ENCODE data around the gene ZFP36L1.

Gene ZFP36L1

GRCh38 chr14:68784978-68785533 lies 7.8 kb downstream of the ZFP36L1 start:
- CTCF ChIA-PET = interaction anchor here (0.6 to 1.8 kb wide), 5 partner anchors 9 to 846 kb away, joined by 3 to 4 read pairs (median 3); no protein-coding TSS in a partner anchor
- Histone ChIP-seq H3K36me3 (ENCODE audit: control insufficient read depth in 4 of 4, insufficient read depth in 4 of 4, low read length in 3 of 4) (peaks cover 2 to 20% (median 12%) of the 10 kb centered on the region in 4 experiments), H3K27ac (ENCODE audit: insufficient read depth in 1 of 2, low read depth in 1 of 2, low read length in 2 of 2, poor library complexity in 1 of 2, severe bottlenecking in 2 of 2) (no peak overlapping the region), H3K4me3 (ENCODE audit: control insufficient read depth in 1 of 7, extremely low read depth in 1 of 7, insufficient read depth in 4 of 7, low read depth in 2 of 7, low read length in 6 of 7) (no peak overlapping the region), H3K27me3 (replicated peaks in 2 of 5; ENCODE audit: control insufficient read depth in 4 of 5, insufficient read depth in 5 of 5, low read length in 4 of 5) (no peaks in the 10 kb centered on the region), H3K9me3 (ENCODE audit: control extremely low read depth in 1 of 5, control insufficient read depth in 4 of 5, insufficient read depth in 2 of 5, low read depth in 1 of 5, low read length in 4 of 5) (no peaks in the 10 kb centered on the region), H3K4me1 (ENCODE audit: control extremely low read depth in 1 of 4, control insufficient read depth in 4 of 4, insufficient read depth in 4 of 4, low read length in 3 of 4) (peaks cover 8 to 61% (median 34%) of the 10 kb centered on the region in 4 experiments)
- WGBS (ENCODE audit: insufficient coverage) = 96% methylated on average over 6 of the region's 6 CpGs
- no peak for DNase-seq
- POLR2A ChIA-PET = no interaction called here

- 96% methylated on average over 4 of the region's 5 CpGs for WGBS (ENCODE audit: insufficient coverage)
- CTCF ChIA-PET = interaction anchor here (0.6 to 1.8 kb wide), 7 partner anchors 8 to 851 kb away, joined by 3 to 4 read pairs (median 3); no protein-coding TSS in a partner anchor
These were observed 8.5 kb downstream of the ZFP36L1 start for GRCh38 chr14:68784226-68784910.

GRCh38 chr14:68783408-68784225 lies 9.2 kb downstream of the ZFP36L1 start:
- H3K27ac ChIP-seq (ENCODE audit: insufficient read depth in 1 of 2, low read depth in 1 of 2, low read length in 2 of 2, poor library complexity in 1 of 2, severe bottlenecking in 2 of 2) = no peak overlapping the region

More at GRCh38 chr14:68784226-68784910, 8.5 kb downstream of the ZFP36L1 start:
- H3K36me3 ChIP-seq (ENCODE audit: control insufficient read depth in 4 of 4, insufficient read depth in 4 of 4, low read length in 3 of 4) = peaks cover 1 to 13% (median 7%) of the 10 kb centered on the region in 4 experiments
- H3K4me3 ChIP-seq (ENCODE audit: control insufficient read depth in 1 of 7, extremely low read depth in 1 of 7, insufficient read depth in 4 of 7, low read depth in 2 of 7, low read length in 6 of 7) = no peak overlapping the region
- H3K27ac ChIP-seq (ENCODE audit: insufficient read depth in 1 of 2, low read depth in 1 of 2, low read length in 2 of 2, poor library complexity in 1 of 2, severe bottlenecking in 2 of 2) = no peak overlapping the region
- no peak for DNase-seq
- no peaks in the 10 kb centered on the region for H3K9me3 ChIP-seq (ENCODE audit: control extremely low read depth in 1 of 5, control insufficient read depth in 4 of 5, insufficient read depth in 2 of 5, low read depth in 1 of 5, low read length in 4 of 5)
- peaks cover 8 to 63% (median 33%) of the 10 kb centered on the region in 4 experiments for H3K4me1 ChIP-seq (ENCODE audit: control extremely low read depth in 1 of 4, control insufficient read depth in 4 of 4, insufficient read depth in 4 of 4, low read length in 3 of 4)
- POLR2A ChIA-PET = no interaction called here
- H3K27me3 ChIP-seq (replicated peaks in 2 of 5; ENCODE audit: control insufficient read depth in 4 of 5, insufficient read depth in 5 of 5, low read length in 4 of 5) = no peaks in the 10 kb centered on the region

GRCh38 chr14:68782091-68782981 lies 10.5 kb downstream of the ZFP36L1 start:
- Histone ChIP-seq H3K9me3 (ENCODE audit: control extremely low read depth in 1 of 5, control insufficient read depth in 4 of 5, insufficient read depth in 2 of 5, low read depth in 1 of 5, low read length in 4 of 5) (no peaks in the 10 kb centered on the region), H3K4me3 (ENCODE audit: control insufficient read depth in 1 of 7, extremely low read depth in 1 of 7, insufficient read depth in 4 of 7, low read depth in 2 of 7, low read length in 6 of 7) (no peak overlapping the region), H3K27me3 (replicated peaks in 2 of 5; ENCODE audit: control insufficient read depth in 4 of 5, insufficient read depth in 5 of 5, low read length in 4 of 5) (no peaks in the 10 kb centered on the region), H3K27ac (ENCODE audit: insufficient read depth in 1 of 2, low read depth in 1 of 2, low read length in 2 of 2, poor library complexity in 1 of 2, severe bottlenecking in 2 of 2) (no peak overlapping the region), H3K36me3 (ENCODE audit: control insufficient read depth in 4 of 4, insufficient read depth in 4 of 4, low read length in 3 of 4) (peaks cover 0 to 7% (median 4%) of the 10 kb centered on the region in 4 experiments), H3K4me1 (ENCODE audit: control extremely low read depth in 1 of 4, control insufficient read depth in 4 of 4, insufficient read depth in 4 of 4, low read length in 3 of 4) (peaks cover 5 to 50% (median 28%) of the 10 kb centered on the region in 4 experiments)
- DNase-seq = peak in 2 of 3 donors; percentile 37 to 58
- POLR2A ChIA-PET = no interaction called here
- WGBS (ENCODE audit: insufficient coverage) = 83% methylated on average over 9 of the region's 10 CpGs
- CTCF ChIA-PET = interaction anchor here (0.8 to 4.5 kb wide), 5 partner anchors 8 to 848 kb away, joined by 3 to 23 read pairs (median 4); no protein-coding TSS in a partner anchor

More at GRCh38 chr14:68783408-68784225, 9.2 kb downstream of the ZFP36L1 start:
- Histone ChIP-seq H3K4me1 (ENCODE audit: control extremely low read depth in 1 of 4, control insufficient read depth in 4 of 4, insufficient read depth in 4 of 4, low read length in 3 of 4) (peaks cover 5 to 59% (median 30%) of the 10 kb centered on the region in 4 experiments), H3K27me3 (replicated peaks in 2 of 5; ENCODE audit: control insufficient read depth in 4 of 5, insufficient read depth in 5 of 5, low read length in 4 of 5) (no peaks in the 10 kb centered on the region), H3K36me3 (ENCODE audit: control insufficient read depth in 4 of 4, insufficient read depth in 4 of 4, low read length in 3 of 4) (peaks cover 0 to 10% (median 5%) of the 10 kb centered on the region in 4 experiments), H3K4me3 (ENCODE audit: control insufficient read depth in 1 of 7, extremely low read depth in 1 of 7, insufficient read depth in 4 of 7, low read depth in 2 of 7, low read length in 6 of 7) (no peak overlapping the region), H3K9me3 (ENCODE audit: control extremely low read depth in 1 of 5, control insufficient read depth in 4 of 5, insufficient read depth in 2 of 5, low read depth in 1 of 5, low read length in 4 of 5) (no peaks in the 10 kb centered on the region)
- POLR2A ChIA-PET = no interaction called here
- CTCF ChIA-PET = interaction anchor here (0.8 to 1.7 kb wide), 7 partner anchors 8 to 850 kb away, joined by 3 to 5 read pairs (median 3); no protein-coding TSS in a partner anchor
- no peak for DNase-seq
- WGBS (ENCODE audit: insufficient coverage) = 97% methylated on average over 3 of the region's 3 CpGs

- ChIA-PET CTCF (interaction anchor here (0.8 to 4.5 kb wide), 9 partner anchors 9 to 847 kb away, joined by 3 to 23 read pairs (median 3); no protein-coding TSS in a partner anchor), POLR2A (no interaction called here)
- Histone ChIP-seq H3K36me3 (ENCODE audit: control insufficient read depth in 4 of 4, insufficient read depth in 4 of 4, low read length in 3 of 4) (no peaks in the 10 kb centered on the region), H3K4me1 (ENCODE audit: control extremely low read depth in 1 of 4, control insufficient read depth in 4 of 4, insufficient read depth in 4 of 4, low read length in 3 of 4) (peaks cover 5 to 40% (median 27%) of the 10 kb centered on the region in 4 experiments), H3K4me3 (ENCODE audit: control insufficient read depth in 1 of 7, extremely low read depth in 1 of 7, insufficient read depth in 4 of 7, low read depth in 2 of 7, low read length in 6 of 7) (peak overlapping the region in 1 of 7 experiments; percentile 19), H3K27me3 (replicated peaks in 2 of 5; ENCODE audit: control insufficient read depth in 4 of 5, insufficient read depth in 5 of 5, low read length in 4 of 5) (no peaks in the 10 kb centered on the region), H3K27ac (ENCODE audit: insufficient read depth in 1 of 2, low read depth in 1 of 2, low read length in 2 of 2, poor library complexity in 1 of 2, severe bottlenecking in 2 of 2) (peak overlapping the region in 1 of 2 experiments; percentile 54), H3K9me3 (ENCODE audit: control extremely low read depth in 1 of 5, control insufficient read depth in 4 of 5, insufficient read depth in 2 of 5, low read depth in 1 of 5, low read length in 4 of 5) (no peaks in the 10 kb centered on the region)
- 93% methylated on average over 9 of the region's 14 CpGs for WGBS (ENCODE audit: insufficient coverage)
- peak in 2 of 3 donors; percentile 41 to 66 for DNase-seq
These were observed 11.5 kb downstream of the ZFP36L1 start for GRCh38 chr14:68781161-68782021.
